NCI-H128 (cell line): ENCODE measurements around the gene TSPAN9.

Source experiments
- DNase-seq: peaks from one replicate; lab custom pipeline; 2025; ENCODE audit not compliant: unreplicated experiment; lab: John Stamatoyannopoulos, UW

The TSPAN9 gene

GRCh38 chr12:3076730-3077571 lies at the start of gene TSPAN9:
TSS of gene TSPAN9 (plus strand) at chr12:3077379. CDS start at chr12:3201194, 123,815 bp downstream.
- peak; percentile 45 for DNase-seq

GRCh38 chr12:3028108-3028507 lies 49.1 kb upstream of the TSPAN9 start:
- DNase-seq = no peak

DNA sequence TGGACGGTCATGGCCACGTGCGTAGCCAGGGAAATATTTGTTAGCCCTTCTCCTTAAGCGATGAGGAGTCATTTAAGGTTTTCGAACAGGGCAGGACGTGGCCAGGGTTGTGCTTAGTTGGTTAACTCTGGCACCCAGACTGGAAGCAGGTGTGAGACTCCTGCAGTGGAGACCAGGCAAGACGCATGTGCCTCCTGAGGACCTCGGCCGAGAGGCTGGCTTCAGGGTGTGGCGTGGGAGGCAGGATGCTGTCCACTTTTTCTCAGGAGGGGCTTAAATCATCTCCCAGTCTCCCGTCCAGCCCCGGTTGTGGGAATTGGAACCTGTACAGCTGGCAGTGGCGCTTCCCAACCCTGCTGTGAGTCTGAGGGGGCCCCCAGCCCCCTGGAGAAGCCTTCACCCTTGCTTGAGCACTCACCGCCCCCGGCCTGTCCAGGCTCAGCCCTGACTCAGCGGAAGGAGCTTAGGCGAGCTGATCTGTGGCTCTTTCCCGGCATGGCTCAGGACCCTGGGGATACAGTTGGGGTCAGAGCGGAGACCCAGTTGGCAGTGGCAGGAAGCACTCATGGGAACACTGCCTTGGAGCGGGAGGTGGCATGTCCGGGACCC lies 46.3 kb upstream of the TSPAN9 start:
- DNase-seq = no peak

DNA sequence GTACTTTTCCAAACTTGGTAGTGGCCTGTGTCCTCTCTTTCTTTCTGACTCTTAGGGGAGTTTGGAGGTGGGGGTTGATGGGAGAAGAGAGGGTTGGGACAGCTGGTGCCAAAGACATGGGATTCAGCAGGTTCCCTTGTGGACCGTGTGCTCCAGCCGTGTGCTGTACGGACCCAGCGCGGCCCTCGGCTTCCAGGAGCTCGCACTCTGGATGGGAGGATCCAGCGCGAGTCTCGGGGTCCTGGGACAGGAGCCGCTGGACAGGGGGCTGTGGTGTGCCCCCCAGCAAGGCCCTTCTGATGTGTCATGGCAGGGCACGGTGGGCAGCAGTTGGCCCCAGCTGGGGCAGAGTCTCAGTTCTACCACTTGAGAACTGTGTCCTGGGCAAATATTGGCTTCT lies 45.0 kb upstream of the TSPAN9 start:
- no peak for DNase-seq

DNA sequence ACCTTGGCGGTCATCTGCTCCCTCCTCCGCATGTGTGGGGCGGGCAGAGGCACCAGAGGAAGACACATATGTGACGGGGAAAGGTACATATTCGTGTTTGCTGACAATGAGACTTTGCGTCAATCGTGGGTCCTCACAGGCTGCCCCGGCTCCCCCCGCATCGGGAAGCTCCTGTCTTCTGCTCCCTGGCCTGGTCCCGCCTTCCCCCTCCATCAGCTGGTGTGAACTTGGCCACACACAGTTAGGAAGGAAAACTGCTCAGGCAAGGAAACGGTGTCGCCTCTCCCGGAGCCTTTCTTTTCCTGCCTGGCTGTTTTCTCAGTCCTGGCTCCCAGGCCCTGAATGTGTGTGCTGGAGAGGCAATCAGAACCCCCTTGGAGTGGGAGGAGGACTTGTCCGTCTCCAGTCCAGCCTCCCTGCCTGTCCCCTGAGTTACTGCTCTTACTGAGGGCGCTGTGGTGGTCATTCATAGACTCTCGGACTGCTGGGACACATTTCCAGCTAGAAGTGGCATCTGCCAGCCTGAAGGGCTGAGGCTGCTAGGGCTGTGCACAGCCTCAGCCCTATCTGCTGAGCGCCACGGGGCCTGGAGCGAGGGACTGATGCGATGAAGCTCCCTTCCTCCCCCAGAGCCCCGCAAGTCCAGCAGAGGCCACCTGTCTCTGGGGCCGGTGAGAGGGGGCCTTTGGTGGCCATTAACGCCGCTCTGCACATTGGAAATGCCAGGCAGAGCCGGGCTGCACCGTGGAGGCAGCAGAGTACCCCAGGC lies 44.2 kb upstream of the TSPAN9 start:
- no peak for DNase-seq

DNA sequence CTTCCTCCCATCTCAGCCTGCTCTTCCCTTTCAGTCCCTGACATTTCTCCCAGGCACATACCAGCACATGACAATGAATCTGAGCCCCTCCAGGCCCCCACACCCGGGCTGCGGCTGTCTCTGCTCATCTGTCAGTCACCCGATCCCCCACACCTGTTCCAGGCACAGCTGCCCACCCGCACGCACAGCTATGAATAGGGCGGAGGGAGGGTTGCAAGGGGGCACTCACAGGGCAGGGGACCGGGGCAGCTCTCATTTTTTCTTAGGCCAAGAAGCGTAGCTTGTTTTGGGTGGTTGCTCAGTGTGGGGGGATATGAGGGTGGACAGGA lies 43.7 kb upstream of the TSPAN9 start:
- no peak for DNase-seq

GRCh38 chr12:3034067-3034750 lies 43.0 kb upstream of the TSPAN9 start:
- DNase-seq = peak; percentile 19

GRCh38 chr12:3035171-3035570 lies 42.0 kb upstream of the TSPAN9 start:
- DNase-seq = no peak

DNA sequence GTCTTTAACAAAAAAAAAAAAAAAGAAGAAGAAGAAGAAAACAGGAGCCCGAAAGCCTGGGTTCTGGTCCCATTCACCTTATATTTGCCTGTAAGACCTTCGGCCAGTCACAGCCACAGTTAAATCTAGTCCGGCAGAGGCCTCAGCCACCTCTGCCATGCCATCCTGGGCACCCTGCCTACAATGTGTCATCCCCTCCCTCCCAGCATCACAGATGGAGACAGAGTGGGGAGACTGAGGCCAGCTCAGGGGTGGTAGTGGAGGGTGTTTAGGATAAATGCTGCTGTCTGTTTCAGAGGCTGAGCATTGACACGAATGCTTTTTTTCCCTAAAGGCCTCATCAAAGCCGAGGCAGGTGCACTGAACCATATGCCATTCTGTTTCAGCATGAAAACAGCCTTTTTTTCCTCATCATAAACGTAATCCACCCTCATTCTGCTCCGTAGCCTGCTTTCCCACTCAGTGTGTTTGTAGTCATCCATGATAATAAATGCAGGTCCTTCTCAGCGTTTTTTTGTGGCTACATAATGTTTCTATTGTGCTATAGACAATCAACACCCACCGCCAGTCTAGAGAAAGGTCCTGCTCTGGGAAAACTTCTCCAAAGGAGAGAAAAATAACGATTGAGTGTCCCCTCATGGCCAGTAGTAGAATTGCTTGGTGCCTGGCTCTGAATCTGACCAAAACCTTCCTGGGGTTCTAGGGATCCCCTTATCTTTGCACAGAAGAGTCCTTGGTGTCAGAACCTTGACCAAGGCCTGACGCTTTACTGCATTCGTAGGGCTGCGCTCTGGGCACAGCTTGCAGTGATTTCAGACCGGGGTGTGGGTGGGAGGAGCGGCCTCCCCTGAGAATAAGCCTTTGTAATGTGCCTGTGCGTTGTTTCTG lies 41.1 kb upstream of the TSPAN9 start:
- no peak for DNase-seq

DNA sequence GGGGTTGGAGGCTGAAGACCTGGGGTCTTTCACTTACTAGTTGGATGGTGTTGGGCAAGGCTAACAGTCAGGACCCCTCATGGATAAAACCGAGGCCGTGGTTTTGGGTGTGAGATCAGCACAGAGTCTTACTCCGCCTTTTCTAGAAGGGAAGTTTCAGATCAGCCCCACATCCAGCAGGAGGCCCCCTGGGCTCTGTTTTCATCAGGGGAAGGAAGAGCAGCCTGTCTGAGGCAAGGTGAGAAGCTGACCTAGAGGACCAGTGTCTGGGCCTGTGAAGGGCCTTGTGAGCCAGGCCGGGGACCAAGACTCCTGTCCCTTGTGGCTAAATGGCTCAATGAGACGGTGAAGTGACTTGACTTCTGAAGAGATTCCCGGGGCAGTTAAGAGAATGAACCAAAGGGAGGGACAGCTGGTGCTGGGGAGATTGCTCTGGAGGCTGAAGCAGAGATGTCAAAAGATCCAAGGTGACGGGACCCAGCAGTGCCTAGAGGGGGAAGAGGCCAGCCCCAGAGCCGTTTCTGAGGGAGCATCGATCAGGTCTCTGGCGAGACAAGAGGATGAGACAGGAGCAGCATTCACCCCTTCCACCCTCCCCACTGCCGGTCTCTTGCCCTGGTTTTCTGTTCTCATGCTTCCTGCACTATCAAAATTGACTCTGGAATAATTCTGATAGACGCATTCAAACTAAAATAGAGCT lies 40.1 kb upstream of the TSPAN9 start:
- no peak for DNase-seq

DNA sequence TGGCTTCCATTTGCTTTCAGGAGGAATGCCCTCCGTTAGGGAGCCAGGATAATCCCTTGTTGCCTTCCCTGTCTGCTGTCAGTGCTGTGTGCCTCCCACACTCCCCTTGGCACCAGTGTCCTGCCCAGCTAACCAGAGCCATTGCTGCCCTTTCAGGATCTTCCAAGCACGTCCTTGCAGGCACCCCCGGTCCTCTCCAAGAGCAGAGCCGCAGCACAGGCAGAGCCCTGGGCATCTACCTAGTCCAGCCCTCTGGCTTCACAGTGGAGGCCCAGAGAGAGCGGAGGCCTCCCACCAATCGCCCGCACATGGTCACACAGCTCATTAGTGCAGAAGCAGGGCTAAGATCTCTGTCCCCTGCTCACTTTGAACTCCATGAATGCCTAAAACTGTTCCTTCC lies 39.0 kb upstream of the TSPAN9 start:
- no peak for DNase-seq

DNA sequence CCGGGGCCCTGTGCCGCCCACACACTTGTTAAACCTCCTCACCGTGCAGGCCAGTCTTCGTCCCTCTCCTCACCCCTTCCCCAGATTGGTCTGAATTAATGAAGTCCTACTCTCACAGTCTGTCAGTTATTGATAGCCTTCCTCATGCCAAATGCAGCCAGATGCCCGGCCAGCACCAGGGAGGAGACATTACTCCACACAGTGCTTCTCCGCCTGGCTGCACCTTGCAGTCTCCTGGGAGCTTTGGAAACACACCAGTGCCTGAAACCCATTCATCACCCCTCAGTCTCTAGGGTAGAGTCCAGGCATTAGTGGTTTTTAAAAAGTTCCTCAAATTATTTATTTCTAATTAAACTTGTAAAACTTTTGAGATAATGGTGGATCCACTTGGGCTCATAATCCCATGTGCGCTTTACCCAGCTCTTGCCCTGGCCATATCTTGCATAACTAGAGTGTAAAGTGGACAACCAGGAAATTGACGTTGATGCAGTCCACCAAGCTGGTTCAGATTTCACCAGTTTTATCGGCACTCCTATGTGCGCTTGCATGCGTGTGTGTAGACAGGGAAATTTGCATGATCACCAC lies 38.2 kb upstream of the TSPAN9 start:
- no peak for DNase-seq

- DNase-seq = no peak
Observed at GRCh38 chr12:3040026-3040656, 37.0 kb upstream of the TSPAN9 start.

DNA sequence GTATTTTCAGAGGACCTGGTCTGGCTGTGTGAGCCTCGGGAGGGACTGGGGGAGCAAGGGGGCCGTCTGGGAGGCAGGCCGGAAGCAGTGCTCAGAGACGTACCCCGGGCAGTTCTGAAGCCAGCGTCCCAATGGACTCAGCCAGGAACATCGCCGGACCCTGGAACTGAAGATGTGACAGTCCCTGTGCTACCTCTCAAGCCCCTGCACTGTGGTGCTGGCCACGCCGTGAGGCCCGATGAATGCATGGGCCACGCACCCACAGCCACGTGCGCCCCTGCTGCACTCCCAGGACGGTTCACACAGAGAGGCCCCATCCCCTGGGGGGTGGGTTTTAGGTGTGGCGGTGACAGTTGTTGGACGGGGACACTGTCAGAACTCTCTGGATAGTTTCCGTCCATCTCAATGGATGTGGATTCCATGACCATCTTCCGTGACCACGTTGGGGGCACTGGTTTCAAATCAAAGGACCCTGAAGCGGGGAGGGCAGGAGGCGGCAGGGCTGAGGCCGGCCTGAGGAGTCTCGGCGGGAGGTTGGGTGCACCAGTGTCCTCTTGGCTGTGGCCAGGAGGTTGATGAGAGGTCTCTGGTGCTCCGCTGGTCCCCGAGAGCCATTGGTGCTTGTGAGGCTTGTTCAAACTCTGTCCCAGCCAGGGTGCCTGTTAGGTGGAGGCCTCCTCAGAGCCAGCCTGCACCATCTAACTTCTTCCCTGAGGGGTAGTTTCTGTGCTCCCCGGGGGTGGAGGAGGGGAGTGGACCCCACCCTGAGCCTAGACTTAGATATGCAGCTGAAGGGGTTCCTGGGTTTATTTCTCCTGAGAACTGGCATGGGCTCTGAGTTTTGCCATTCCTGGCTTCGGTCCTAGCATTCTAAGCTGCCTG lies 36.3 kb upstream of the TSPAN9 start:
- no peak for DNase-seq

DNA sequence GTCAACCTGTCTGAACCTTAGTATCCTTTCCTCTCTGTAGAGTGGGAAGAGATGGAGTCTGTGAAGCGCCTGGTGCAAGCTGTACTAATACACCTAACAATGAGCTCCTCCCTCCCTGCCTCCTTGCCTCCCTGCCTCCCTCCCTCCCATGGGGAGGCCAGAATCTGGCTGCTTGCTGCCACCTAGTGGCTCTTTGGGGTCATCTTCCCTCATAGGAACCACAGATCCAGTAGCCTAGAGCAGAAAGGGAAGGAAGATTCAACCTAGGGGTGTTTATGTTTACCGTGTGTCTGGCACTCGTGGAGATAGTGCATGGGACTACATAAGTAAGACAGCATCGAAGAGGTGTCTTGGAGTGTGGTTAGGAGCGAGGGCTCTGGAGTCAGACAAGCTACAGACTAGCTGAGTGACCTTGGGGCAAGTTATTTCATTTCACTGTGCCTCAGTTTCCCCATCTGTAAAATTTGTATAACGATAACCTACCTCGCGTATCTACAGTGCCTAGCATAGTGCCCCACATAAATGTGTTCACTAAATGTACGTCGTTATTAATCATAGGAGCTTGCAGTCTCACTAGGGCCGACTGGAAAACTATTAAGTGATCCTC lies 35.5 kb upstream of the TSPAN9 start:
- DNase-seq = peak; percentile 35

GRCh38 chr12:3042394-3042793 lies 34.8 kb upstream of the TSPAN9 start:
- DNase-seq = peak; percentile 13

DNA sequence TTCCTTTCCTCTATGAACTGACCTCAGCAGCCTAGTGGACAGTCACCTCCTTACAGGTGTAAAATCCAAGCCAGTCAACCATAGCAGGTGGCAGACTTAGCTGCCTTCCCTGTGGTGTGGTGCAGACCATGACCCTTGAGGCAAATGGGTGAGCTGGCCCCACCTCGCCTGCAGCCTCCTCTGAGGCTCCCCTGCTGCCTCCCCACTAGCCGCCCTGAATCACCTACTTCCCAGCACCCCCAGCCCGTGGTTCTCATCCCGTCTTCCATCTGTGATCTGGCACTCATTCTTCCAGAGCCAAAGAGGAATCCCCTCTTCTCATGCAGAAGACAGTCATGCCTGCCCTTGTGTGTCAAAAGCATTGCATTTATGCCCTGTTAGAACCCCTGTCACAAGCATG lies 34.4 kb upstream of the TSPAN9 start:
- no peak for DNase-seq

DNA sequence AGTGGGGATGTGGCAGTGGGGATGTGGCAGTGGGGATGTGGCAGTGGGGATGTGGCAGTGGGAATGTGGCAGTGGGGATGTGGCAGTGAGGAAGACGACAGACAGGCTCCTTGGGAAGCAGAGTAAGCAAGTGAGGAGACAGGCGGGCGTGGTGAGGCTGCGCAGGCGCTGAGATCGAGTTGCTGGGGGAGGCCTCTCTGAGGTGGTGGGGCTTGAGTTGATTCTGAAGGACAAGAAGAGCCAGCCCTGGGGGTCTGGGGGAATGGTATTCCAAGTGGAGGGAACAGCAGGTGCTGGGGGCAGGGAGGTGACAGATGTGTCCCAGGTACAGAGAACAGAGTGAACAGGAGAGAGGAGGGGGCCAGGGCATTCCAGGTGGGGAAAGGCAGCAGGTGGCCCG lies 33.8 kb upstream of the TSPAN9 start:
- no peak for DNase-seq
